HFF-Myc (cell line): ENCODE results near the gene SAP25.
A peak's percentile ranks its signal among the peaks of the same experiment; 100 is the strongest.

Experiments used
- DNase-seq: peaks from one replicate; pipeline ENCODE4 v3.0.0-alpha.2; 2011; ENCODE audit warnings: low read depth; ENCODE audit errors: extremely low read depth
- H3K4me3 ChIP-seq: replicated peaks from 2 replicates; pipeline ENCODE4 v1.5.1; 2011; ENCODE audit warnings: low read depth, mild to moderate bottlenecking, control low read depth, low read length
- TF ChIP-seq, protein P1 (sequence below): IDR thresholded peaks from 2 replicates; pipeline ENCODE4 v1.5.1; 2012; ENCODE audit warnings: mild to moderate bottlenecking, low read depth, low read length, control low read depth; ENCODE audit errors: missing control alignments

The SAP25 gene

DNA sequence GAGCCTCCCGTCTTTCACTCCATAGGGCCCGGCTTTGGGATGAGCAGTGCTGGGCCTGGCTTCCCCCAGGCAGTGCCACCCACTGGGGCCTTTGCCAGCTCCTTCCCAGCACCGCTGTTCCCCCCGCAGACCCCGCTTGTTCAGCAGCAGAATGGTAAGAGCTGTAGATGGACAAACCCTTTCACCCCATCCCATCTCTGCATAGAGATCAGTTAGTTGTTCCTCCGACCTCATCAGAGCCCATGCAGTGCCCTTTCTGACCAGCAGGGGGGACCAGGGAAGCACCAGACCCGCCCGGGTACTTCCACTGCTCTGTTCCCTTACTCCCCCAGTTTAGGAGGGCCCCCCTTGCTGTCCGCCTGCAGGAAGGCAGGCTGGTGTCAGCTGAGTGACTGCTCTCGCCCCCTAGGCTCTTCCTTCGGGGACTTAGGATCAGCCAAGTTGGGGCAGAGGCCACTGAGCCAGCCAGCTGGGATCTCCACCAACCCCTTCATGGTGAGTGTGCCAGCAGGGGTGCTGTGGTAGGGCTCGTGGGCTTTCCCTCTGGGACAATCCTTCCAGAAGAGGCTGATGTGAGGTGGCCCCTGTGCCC is 9.8 kb downstream of the SAP25 start:
- H3K4me3 ChIP-seq, result no peak overlapping the region
- TF ChIP-seq, protein P1, sequence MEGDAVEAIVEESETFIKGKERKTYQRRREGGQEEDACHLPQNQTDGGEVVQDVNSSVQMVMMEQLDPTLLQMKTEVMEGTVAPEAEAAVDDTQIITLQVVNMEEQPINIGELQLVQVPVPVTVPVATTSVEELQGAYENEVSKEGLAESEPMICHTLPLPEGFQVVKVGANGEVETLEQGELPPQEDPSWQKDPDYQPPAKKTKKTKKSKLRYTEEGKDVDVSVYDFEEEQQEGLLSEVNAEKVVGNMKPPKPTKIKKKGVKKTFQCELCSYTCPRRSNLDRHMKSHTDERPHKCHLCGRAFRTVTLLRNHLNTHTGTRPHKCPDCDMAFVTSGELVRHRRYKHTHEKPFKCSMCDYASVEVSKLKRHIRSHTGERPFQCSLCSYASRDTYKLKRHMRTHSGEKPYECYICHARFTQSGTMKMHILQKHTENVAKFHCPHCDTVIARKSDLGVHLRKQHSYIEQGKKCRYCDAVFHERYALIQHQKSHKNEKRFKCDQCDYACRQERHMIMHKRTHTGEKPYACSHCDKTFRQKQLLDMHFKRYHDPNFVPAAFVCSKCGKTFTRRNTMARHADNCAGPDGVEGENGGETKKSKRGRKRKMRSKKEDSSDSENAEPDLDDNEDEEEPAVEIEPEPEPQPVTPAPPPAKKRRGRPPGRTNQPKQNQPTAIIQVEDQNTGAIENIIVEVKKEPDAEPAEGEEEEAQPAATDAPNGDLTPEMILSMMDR, result peak; percentile 99

DNA sequence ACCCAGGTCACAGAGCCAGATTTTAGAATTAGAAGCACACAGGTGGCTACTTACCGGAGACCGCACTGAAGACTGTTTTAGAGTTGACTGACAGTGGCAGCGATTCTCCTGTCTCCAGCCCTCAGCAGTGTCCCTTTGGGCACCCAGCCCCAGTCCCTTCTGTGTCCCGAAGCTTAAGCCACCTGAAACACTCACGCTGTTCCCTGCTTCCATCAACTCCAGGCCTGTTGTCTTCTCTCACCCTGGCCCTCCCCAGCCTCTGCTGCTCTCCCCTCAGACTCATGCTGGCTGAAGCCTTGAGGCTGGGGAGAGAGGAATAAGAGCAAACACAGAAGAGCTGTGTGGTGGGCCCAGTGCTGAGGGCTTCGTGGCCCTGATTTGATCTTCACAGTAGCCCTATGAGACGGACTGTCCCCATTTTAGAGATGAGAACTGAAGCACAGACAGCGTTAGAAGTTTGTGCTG is 10.6 kb downstream of the SAP25 start:
- no peak overlapping the region for H3K4me3 ChIP-seq
- no peak for DNase-seq
- TF ChIP-seq, protein P1, result no peak

More for the DNA sequence above, 9.8 kb downstream of the SAP25 start:
- DNase-seq, result no peak

DNA sequence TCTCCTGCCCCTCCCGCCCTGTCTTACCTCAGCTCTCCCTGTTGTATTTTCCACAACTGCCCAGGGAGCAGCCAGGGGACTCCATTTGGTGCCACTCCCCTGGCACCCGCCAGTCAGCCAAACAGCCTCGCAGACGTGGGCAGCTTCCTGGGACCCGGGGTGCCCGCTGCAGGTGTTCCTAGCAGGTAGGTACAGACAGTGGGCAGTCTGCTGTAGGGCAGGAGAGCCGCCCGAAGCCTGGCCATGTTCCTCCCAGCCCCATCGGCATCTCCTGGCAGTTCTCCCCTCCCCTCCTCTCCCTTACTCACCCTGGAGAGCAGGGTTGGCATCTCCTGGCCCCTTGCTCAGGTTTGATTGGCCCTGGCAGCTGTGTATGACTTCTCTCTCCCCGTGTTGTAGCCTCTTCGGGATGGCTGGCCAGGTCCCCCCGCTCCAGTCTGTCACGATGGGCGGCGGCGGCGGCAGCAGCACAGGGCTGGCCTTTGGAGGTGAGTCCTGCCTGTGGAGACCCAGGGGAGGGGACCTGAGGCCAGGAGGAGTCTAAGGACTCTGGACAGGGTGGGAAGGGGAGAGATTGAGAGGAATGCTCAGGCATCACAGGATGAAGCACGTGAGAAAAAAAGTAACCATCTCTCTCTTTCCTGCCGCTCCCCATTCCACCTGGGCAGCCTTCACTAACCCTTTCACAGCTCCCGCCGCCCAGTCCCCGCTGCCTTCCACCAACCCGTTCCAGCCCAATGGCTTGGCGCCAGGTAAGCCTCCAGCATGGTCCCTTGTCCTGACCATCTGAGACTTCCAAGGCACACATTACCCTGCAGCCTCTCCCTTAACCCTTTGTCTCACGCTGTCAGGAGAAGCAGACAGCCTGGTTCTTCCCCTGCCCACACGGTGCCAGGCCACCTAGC is 11.3 kb downstream of the SAP25 start:
- no peak overlapping the region for H3K4me3 ChIP-seq
- DNase-seq, result no peak
- TF ChIP-seq, protein P1, result no peak

DNA sequence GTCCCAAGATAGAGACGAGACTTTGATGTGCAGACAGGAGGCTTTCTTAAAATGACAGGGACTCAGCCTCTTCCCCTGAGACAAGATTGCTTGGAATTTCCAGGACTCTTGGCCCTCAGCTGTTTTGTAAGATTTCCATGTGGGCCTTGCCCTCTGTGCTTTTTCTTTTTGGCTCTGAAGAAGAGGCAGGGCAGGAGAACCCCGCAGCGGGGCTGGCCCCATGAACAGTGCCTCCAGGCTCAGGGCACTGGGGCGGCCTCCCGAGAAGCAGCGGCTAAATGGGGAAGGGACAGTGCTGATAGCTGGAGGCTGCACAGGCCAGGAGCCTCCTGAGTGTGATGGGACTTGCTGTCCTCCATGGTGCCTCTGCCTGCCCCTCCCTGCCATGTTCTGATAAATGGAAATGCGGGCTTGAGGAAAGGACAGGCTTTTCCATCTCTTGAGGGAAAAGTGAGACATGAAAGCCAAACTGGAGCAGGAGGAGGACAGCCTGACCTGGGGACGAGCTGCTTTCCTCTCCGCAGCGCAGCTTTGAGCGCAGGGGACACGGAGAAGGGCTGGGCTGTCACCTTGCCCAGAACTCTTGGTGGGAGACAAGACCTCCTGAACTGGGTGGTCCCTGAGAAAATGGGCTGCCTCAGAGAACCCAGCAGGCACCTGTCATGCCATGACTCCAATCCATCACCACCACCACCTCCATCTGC is 12.1 kb downstream of the SAP25 start:
- TF ChIP-seq, protein P1, result no peak
- no peak overlapping the region for H3K4me3 ChIP-seq
- DNase-seq, result no peak

DNA sequence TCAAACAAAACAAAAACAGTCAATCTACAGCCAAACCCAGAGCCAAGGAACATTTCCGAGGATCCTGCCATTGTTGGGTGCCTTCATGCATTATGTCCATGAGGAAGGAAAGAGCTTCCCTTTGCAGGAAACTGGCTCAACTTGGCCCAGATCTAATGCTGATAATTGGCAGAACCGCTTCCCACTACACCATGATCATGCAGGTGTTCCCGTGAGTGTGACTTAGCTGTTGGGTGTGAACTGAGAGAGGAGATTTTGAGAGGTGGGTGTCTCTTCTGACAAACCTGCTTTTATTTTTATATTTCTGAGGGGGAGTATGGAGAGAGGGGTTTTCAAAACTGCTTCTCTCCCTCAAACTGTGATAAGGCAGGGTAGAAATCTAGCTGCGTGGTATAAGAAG is 14.6 kb downstream of the SAP25 start:
- H3K4me3 ChIP-seq, result no peak overlapping the region
- TF ChIP-seq, protein P1, result no peak
- no peak for DNase-seq

DNA sequence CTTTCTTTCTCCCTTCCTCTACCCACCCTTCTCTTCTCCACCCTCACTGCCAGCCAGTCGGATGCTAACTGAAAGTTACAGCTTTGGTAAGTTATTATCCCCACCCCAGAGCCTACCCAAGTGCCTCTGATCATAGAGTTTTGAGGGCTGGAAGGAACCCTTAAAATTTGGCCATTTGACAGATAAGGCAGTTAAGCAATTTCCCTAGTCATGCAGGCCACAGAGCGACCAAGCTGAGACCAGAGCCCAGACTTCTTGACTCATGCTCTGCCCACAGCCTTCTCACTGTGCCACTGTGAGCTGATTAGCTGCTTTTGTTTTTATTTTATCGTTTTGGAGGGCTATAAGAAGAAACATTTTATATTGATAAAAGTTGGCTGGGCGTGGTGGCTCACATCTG is 17.2 kb downstream of the SAP25 start:
- DNase-seq, result no peak

More for the DNA sequence above, 17.2 kb downstream of the SAP25 start:
- TF ChIP-seq, protein P1, result no peak
- H3K4me3 ChIP-seq, result no peak overlapping the region
